ENCODE data around the gene TXK.
A peak's percentile ranks its signal among the peaks of the same experiment; 100 is the strongest.

Gene TXK

GRCh38 chr4:48153791-48154550, 19.9 kb upstream of the TXK start:
- H3K27me3 Mint-ChIP-seq = no peaks in the 10 kb centered on the region
- peaks cover 48% of the 10 kb centered on the region for H3K36me3 Mint-ChIP-seq (ENCODE audit: low read depth)
- H3K27ac Mint-ChIP-seq = no peak overlapping the region
- peaks cover 2% of the 10 kb centered on the region for H3K4me1 Mint-ChIP-seq (ENCODE audit: low read depth)
- no peak overlapping the region for H3K4me3 Mint-ChIP-seq
- H3K9me3 Mint-ChIP-seq = peaks cover 30% of the 10 kb centered on the region
- DNase-seq = no peak

DNA sequence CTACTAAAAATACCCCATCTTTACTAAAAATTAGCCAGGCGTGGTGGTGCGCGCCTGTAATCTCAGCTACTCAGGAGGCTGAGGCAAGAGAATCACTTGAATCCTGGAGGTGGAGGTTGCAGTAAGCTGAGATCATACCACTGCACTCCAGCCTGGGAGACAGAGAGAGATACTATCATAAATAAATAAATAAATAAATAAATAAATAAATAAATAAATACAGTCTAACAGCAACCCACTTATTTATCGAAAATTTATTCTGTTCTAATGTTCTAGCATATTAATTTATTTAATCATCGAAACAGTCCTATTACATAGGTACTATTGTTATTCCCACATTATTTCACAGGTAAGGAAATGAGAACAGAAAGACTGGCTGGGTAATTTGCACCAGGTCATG, 18.2 kb upstream of the TXK start:
- no peak for DNase-seq
- H3K4me3 Mint-ChIP-seq = no peak overlapping the region
- H3K27ac Mint-ChIP-seq = no peak overlapping the region
- no peaks in the 10 kb centered on the region for H3K27me3 Mint-ChIP-seq
- peaks cover 24% of the 10 kb centered on the region for H3K9me3 Mint-ChIP-seq
- H3K4me1 Mint-ChIP-seq (ENCODE audit: low read depth) = peaks cover 2% of the 10 kb centered on the region
- peaks cover 39% of the 10 kb centered on the region for H3K36me3 Mint-ChIP-seq (ENCODE audit: low read depth)

- Mint-ChIP-seq H3K36me3 (ENCODE audit: low read depth) (peaks cover 16% of the 10 kb centered on the region), H3K27me3 (no peaks in the 10 kb centered on the region), H3K9me3 (peaks cover 5% of the 10 kb centered on the region), H3K27ac (no peak overlapping the region), H3K4me3 (no peak overlapping the region), H3K4me1 (ENCODE audit: low read depth) (peaks cover 6% of the 10 kb centered on the region)
- DNase-seq = no peak
Measured at GRCh38 chr4:48149827-48150370, 15.8 kb upstream of the TXK start.

- peaks cover 6% of the 10 kb centered on the region for H3K4me1 Mint-ChIP-seq (ENCODE audit: low read depth)
- H3K27ac Mint-ChIP-seq = no peak overlapping the region
- no peaks in the 10 kb centered on the region for H3K36me3 Mint-ChIP-seq (ENCODE audit: low read depth)
- H3K4me3 Mint-ChIP-seq = no peak overlapping the region
- no peak for DNase-seq
- no peaks in the 10 kb centered on the region for H3K27me3 Mint-ChIP-seq
- H3K9me3 Mint-ChIP-seq = no peaks in the 10 kb centered on the region
Measured at GRCh38 chr4:48147621-48148020, 13.6 kb upstream of the TXK start.

DNA sequence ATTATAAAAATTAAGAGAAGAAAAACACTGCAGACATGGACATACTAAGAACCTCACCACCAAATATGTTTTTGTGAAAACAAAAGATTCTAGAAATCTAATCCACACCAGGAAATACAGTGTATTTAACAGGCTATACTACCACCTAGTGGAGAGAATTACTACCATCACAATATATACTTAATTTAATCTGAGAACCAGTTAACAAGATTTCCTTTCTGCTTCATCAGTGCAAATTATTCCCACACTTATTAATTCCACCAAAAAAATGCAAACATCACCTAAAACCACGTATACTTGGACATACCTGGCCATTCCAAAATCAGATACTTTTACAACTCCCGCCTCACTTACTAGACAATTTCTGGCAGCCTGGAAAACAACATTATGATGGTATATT, 7.0 kb upstream of the TXK start:
- Mint-ChIP-seq H3K27ac (no peak overlapping the region), H3K9me3 (no peaks in the 10 kb centered on the region), H3K36me3 (ENCODE audit: low read depth) (no peaks in the 10 kb centered on the region), H3K4me3 (no peak overlapping the region), H3K4me1 (ENCODE audit: low read depth) (peaks cover 52% of the 10 kb centered on the region), H3K27me3 (no peaks in the 10 kb centered on the region)
- DNase-seq = no peak

DNA sequence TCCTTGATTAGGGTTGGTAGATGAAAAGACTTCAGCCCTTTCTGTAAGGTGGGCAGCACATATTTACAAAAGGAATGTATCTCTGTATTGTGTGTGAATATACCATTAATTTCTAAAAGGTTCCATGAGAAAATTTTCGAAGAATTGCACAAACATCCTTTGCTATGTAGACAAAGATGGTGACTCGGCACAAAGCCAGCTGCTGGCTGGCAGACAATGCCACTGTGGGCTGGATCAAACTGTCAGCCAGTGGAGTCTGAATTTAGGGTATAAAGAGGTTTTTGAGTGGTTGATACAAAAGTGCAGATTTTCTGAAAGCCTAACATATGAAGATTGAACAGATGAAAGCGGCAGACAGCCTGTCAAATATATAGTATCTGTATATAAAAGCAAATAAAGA, 5.6 kb upstream of the TXK start:
- Mint-ChIP-seq H3K36me3 (ENCODE audit: low read depth) (peaks cover 4% of the 10 kb centered on the region), H3K27me3 (no peaks in the 10 kb centered on the region), H3K9me3 (no peaks in the 10 kb centered on the region), H3K4me3 (no peak overlapping the region), H3K27ac (peak overlapping the region; percentile 93), H3K4me1 (ENCODE audit: low read depth) (peaks cover 62% of the 10 kb centered on the region)
- DNase-seq = no peak

DNA sequence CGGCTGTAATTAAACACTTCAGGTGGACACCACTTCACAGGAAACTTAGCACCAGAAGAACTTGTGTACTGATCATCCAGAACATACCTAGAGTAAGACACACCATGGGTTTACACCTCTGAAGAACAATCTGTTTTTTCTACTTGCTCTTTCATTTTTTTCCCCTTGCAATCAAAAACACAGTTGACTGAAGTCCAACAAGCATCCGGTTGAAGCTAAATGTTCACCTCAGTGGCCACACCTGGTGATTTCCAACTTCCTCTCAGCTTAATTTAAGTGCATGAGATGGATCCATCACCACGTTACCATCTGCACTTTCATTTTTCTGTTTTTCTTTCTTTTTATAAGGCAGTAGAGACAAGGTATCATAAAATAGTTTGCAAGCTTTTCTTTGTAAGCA, 4.9 kb upstream of the TXK start:
- peaks cover 4% of the 10 kb centered on the region for H3K36me3 Mint-ChIP-seq (ENCODE audit: low read depth)
- no peaks in the 10 kb centered on the region for H3K27me3 Mint-ChIP-seq
- H3K9me3 Mint-ChIP-seq = no peaks in the 10 kb centered on the region
- H3K4me3 Mint-ChIP-seq = peak overlapping the region; percentile 49
- peak overlapping the region; percentile 93 for H3K27ac Mint-ChIP-seq
- H3K4me1 Mint-ChIP-seq (ENCODE audit: low read depth) = peaks cover 69% of the 10 kb centered on the region
- no peak for DNase-seq

GRCh38 chr4:48138511-48138910, 4.5 kb upstream of the TXK start:
- Mint-ChIP-seq H3K36me3 (ENCODE audit: low read depth) (peaks cover 7% of the 10 kb centered on the region), H3K9me3 (no peaks in the 10 kb centered on the region), H3K27me3 (no peaks in the 10 kb centered on the region), H3K27ac (peak overlapping the region; percentile 93), H3K4me3 (peak overlapping the region; percentile 49), H3K4me1 (ENCODE audit: low read depth) (peaks cover 73% of the 10 kb centered on the region)
- DNase-seq = no peak

GRCh38 chr4:48137846-48138245, 3.8 kb upstream of the TXK start:
- Mint-ChIP-seq H3K36me3 (ENCODE audit: low read depth) (peaks cover 7% of the 10 kb centered on the region), H3K9me3 (no peaks in the 10 kb centered on the region), H3K27ac (peak overlapping the region; percentile 93), H3K4me1 (ENCODE audit: low read depth) (peaks cover 79% of the 10 kb centered on the region), H3K4me3 (peak overlapping the region; percentile 49), H3K27me3 (no peaks in the 10 kb centered on the region)
- no peak for DNase-seq

GRCh38 chr4:48133669-48134068, 381 bp downstream of the TXK start:
- Mint-ChIP-seq H3K4me3 (peak overlapping the region; percentile 77), H3K36me3 (ENCODE audit: low read depth) (peaks cover 9% of the 10 kb centered on the region), H3K9me3 (no peaks in the 10 kb centered on the region), H3K4me1 (ENCODE audit: low read depth) (peaks cover 95% of the 10 kb centered on the region), H3K27me3 (no peaks in the 10 kb centered on the region), H3K27ac (peak overlapping the region; percentile 96)
- no peak for DNase-seq

DNA sequence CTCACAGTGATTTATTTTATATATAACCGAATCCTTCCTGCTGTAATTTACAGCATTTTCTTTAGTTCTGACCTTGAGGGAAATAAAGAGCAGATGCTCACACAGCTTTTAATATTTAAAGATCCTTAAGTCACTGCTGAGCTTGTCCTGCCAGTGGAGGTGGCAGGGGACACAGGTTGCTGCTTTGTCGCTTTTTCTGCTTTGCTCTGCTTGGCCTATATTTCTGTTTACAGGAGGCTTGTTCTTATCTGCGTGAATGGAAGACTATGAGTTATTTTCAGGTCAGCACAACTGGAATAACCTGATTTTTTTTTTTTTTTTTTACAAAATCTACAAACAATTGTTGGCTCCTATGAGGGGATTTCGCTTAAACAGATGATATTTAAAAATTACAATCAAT, 2.3 kb downstream of the TXK start:
- no peak for DNase-seq
- Mint-ChIP-seq H3K36me3 (ENCODE audit: low read depth) (peaks cover 9% of the 10 kb centered on the region), H3K9me3 (no peaks in the 10 kb centered on the region), H3K4me3 (peak overlapping the region; percentile 77), H3K27me3 (no peaks in the 10 kb centered on the region), H3K27ac (peak overlapping the region; percentile 96), H3K4me1 (ENCODE audit: low read depth) (peaks cover 95% of the 10 kb centered on the region)

GRCh38 chr4:48130100-48130499, 4.0 kb downstream of the TXK start:
- Mint-ChIP-seq H3K4me3 (peak overlapping the region; percentile 77), H3K27ac (peak overlapping the region; percentile 96), H3K4me1 (ENCODE audit: low read depth) (peaks cover 96% of the 10 kb centered on the region), H3K27me3 (no peaks in the 10 kb centered on the region), H3K9me3 (no peaks in the 10 kb centered on the region), H3K36me3 (ENCODE audit: low read depth) (peaks cover 5% of the 10 kb centered on the region)
- DNase-seq = no peak

- H3K36me3 Mint-ChIP-seq (ENCODE audit: low read depth) = peaks cover 5% of the 10 kb centered on the region
- peaks cover 96% of the 10 kb centered on the region for H3K4me1 Mint-ChIP-seq (ENCODE audit: low read depth)
- H3K27me3 Mint-ChIP-seq = no peaks in the 10 kb centered on the region
- H3K27ac Mint-ChIP-seq = peak overlapping the region; percentile 96
- peak; percentile 67 for DNase-seq
- H3K4me3 Mint-ChIP-seq = peak overlapping the region; percentile 77
- no peaks in the 10 kb centered on the region for H3K9me3 Mint-ChIP-seq
Measured at GRCh38 chr4:48129307-48130014, 4.6 kb downstream of the TXK start.

- H3K36me3 Mint-ChIP-seq (ENCODE audit: low read depth) = peaks cover 2% of the 10 kb centered on the region
- DNase-seq = peak; percentile 78
- H3K27me3 Mint-ChIP-seq = no peaks in the 10 kb centered on the region
- no peaks in the 10 kb centered on the region for H3K9me3 Mint-ChIP-seq
- H3K4me1 Mint-ChIP-seq (ENCODE audit: low read depth) = peaks cover 95% of the 10 kb centered on the region
- H3K4me3 Mint-ChIP-seq = peak overlapping the region; percentile 77
- peak overlapping the region; percentile 96 for H3K27ac Mint-ChIP-seq
Measured at GRCh38 chr4:48127682-48128404, 6.2 kb downstream of the TXK start.

Data from activated T-cell treated with anti-CD3 and anti-CD28 coated beads, Interleukin-2, amount 50 U/mL, for 24 hours (primary cell).